GM18861 (cell line): ENCODE measurements around the gene BUD13.
A peak's percentile ranks its signal among the peaks of the same experiment; 100 is the strongest.
"Not testable (repeated sequence)": the region's sequence is repeated elsewhere in the genome, so short reads cannot be mapped to it uniquely, and the experiment has no call there.

Experiments
- ATAC-seq: cut with Tn5 transposase; IDR thresholded peaks from one replicate; pipeline ENCODE4 v1.9.1; 2021; ENCODE audit not compliant: unreplicated experiment

The BUD13 gene, protein sequence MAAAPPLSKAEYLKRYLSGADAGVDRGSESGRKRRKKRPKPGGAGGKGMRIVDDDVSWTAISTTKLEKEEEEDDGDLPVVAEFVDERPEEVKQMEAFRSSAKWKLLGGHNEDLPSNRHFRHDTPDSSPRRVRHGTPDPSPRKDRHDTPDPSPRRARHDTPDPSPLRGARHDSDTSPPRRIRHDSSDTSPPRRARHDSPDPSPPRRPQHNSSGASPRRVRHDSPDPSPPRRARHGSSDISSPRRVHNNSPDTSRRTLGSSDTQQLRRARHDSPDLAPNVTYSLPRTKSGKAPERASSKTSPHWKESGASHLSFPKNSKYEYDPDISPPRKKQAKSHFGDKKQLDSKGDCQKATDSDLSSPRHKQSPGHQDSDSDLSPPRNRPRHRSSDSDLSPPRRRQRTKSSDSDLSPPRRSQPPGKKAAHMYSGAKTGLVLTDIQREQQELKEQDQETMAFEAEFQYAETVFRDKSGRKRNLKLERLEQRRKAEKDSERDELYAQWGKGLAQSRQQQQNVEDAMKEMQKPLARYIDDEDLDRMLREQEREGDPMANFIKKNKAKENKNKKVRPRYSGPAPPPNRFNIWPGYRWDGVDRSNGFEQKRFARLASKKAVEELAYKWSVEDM

DNA sequence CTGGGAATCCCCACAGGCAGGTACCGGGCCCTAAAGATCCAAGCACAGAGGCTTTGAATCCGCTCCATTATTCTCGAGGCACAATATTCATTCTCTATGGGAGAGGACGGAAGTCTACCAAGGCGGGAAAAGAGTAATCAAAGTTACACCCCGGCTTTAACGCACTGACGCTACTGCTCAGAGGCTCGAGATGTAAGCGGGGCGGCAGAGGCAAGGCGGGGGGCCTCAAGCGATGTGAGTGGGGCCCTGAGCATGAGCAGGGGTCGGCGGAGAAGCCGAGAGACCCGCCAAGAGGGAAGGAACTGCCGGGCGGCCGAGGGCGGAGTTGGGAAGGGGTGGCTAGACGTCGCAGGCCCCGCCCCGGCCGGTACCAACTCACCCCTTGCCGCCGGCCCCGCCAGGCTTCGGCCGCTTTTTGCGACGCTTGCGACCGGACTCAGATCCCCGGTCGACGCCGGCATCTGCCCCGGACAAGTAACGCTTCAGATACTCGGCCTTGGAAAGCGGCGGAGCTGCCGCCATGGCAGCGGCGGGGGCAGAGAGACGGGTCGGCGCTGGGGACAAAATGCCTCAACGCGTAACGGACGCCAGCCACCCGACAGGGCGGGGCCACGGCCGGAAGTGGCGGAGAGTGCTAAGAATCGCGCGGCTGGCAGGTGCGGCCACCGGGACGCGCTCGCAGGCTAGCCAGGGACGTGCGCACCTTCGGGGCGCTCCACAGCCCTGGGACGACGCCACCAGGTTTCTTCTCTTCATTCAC lies at the start of gene BUD13:
BUD13 (minus strand) TSS at position 545 of the 760 bp plus-strand sequence; CDS start at position 522, 23 bp downstream.
- peak; percentile 65 for ATAC-seq

DNA sequence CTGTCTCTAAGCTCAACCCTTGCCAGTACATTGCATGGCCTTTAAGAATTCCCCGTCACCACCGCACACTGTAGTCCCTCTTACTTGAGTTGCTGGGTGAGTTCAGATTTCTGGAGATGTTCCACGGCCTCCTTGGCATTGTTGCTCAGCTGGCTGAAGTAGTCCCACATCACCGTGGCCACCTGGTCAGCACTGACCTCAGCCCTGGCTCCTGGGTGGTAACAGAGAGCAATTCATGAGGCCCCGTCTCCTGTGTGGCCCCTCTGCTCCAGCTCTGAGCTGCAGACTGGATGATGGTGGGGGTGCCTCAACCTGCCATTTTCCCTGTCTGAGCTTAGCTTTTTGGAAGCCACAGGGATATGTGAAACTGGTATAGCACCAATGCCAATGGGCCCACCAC lies 49.8 kb upstream of the BUD13 start:
- no peak for ATAC-seq

DNA sequence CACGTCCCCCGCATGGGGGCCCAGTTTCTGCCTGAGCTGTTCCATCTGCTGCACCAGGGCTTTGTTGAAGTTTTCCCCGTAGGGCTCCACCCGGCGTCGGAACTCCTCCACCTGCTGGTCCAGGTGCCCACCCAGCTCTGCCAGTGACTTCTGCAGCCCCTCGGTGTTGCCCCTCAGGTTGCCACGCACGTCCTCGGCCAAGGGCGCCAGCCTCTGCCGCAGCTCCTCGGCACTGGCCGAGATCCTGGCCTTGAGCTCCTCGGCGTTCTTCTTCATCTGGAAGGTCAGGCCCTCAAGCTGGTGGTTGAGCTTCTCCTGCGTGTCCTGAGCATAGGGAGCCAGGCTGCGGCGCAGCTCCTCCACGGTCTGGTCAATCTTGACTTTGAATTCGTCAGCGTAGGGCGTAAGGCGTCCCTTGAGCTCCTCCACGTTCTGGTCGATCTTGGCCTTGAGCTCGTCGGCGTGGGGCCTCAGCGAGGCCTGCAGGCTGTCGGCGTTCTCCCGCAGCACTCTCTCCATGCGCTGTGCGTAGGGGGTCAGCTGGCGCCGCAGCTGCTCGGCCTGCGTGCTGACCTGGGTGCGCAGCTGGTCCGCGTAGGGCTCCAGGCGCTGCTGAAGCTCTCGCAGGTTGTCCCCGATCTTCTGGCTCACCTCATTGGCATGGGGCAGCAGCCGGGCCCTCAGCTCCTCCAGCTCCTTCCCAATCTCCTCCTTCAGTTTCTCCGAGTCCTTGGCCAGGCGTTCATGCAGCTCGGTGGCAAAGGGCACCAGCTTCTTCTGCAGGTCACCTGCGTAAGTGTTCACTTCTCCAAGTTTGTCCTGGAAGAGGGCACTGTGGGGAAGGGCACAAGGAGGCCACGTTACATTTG lies 48.5 kb upstream of the BUD13 start:
- ATAC-seq = no peak

DNA sequence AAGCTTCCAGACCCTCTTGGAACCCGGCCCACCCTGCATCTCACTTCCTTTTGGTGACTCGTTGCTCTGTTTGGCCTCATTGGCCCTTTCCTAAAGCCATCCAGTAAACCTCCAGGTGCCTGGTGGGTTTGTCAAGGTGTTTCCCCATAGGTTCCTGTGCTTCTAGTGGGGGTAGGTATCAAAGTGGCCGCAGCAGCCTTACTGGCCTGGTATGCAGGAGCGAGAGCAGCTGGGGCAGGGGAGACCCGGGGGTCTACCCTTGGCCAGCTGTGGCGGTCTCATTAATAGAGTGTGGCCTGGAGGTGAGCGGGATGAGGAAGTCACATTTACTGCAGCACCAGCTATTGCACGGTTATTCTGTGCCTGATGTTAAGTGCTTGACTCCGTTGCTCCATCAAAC lies 46.3 kb upstream of the BUD13 start:
- no peak for ATAC-seq

DNA sequence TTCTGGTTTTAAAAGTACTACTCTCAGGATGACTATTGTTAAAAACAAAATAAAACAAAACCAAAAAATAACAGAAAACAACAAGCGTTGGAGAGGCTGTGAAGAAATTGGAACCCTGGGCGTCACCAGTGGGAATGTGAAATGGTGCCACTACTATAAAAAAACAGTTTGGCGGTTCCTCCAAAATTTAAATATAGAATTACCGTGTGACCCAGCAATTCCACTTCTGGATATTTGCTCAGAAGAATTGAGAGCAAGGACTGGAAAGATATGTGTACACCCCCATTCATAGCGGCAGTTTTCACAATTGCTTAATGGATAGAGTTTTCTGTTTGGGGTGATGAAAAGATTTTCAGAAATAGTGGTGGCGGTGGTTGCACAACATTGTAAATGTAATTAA lies 41.7 kb upstream of the BUD13 start:
- no peak for ATAC-seq

DNA sequence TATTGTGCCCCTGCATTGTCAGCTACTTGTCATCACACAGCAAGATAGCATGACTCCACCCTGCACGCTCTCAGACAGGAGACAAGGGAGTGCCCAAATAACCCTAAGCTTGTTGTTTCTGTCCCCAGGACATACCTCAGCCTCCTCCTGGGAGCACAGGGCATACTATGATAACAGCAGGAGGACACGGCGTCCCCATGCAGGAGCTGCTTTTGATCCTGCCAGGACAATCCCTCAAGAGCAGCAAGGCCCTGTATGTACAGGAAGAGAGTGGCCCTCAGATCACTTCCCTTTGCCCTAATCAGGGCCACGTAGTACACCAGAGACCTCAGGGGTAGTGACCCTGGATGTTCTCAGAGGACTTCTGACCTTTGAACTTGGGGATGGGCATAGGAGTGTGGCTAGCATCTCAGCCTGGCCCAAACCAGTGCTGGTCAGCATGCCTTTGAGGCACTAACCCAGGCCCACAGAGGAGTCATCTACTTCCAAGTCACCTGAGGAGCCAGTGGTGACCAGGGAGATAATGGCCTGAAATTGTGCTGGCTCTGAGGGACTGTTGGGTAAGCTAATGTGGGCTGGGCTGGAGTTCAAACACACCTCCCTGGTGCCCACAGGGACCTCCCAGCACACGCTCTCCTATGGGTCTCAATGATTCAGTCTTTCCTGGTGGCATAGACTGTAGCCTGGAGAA lies 41.1 kb upstream of the BUD13 start:
- ATAC-seq = no peak

DNA sequence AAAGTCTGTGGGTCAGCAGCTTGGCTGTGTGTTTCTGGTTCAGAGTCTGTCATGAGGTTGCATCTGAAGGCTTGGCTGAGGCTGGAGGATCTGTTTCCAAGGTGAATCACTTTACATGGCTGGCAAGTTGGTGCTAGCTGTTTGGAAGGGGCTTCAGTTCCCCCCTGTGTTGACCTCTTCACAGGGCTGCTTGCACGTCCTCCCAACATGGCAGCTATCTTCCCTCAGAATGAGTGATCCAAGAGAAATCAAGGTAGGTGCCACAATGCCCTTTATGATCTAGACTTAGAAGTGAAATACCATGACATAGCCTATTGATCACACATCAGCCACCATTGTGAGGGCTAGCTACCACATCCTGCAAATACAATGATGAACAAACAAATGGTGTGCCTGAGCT lies 40.4 kb upstream of the BUD13 start:
- no peak for ATAC-seq

DNA sequence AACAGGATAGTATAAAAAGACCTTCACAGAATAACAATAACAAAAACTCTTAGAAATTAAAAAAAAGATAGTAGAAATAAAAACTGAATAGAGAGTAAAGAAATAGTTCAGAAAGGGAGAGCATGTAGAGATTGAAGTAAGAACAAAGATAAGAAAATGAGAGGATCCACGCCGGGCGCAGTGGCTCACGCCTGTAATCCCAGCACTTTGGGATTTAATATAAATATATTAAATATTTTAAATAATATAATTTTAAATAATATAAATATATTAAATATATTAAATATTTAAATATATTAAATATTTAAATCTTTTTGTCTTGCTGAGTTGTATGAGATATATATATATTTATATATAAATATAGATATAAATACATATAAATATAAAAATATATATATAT lies 39.3 kb upstream of the BUD13 start:
- no peak for ATAC-seq

DNA sequence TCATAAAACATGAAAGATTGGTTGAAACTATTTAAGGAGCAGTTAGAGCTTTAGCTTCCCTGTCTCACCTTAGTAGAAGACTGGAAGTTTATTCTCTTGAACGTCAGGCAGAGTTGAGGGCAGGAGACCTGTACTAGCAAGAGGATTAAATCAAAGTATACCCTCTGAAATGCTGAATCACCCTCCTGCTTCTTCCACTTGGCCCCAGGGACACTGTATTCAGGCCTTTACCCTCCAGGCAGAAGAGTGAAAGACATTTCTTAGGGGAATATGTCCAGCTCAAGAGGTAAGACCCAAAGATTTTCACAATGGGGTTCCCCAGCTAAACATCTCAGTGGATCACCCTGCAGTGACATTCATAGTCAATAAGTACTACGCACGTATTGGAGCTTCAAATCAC lies 38.4 kb upstream of the BUD13 start:
- ATAC-seq = no peak

DNA sequence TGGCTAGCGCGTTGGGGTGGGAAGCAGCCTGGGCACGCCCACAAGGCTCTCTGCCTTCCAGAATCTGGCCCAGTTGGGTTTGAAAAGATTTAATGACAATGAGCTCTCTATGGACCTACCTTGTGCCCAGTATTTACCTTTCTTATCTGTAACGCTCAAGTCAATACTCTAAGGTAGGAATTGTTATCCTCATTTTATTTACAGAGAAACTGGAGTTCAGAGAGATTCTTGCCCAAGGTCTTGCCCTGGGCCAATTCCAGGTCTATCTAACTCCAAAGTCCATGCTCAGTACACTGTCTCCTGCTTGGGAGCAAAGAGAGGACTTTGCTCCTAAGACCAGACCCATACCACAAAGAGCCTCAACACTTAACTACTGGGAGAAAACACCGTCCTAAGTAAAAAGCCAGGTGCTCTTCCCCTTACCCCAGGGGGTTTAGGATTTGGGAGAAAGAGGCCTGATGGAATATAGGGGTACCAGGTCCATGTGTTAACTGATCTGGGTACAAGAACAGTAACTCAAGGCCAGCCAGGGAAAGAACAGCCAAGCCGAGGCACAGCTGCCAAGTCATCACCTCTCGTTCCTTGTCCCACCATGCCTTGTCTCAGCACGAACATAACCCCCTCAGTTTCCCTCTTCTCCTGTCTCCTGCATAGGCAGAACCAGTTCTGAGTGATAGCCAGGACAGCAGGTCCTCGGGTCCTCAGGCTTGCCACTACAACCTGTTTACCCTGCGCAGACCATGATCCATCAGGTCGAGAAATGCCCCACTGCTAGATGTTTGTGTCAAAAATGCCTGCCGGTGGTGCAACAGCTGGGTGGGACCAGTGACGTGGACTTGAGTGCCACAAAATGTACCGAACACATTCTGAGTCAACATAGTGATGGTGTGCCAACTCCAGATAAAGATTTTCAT lies 35.7 kb upstream of the BUD13 start:
- no peak for ATAC-seq

DNA sequence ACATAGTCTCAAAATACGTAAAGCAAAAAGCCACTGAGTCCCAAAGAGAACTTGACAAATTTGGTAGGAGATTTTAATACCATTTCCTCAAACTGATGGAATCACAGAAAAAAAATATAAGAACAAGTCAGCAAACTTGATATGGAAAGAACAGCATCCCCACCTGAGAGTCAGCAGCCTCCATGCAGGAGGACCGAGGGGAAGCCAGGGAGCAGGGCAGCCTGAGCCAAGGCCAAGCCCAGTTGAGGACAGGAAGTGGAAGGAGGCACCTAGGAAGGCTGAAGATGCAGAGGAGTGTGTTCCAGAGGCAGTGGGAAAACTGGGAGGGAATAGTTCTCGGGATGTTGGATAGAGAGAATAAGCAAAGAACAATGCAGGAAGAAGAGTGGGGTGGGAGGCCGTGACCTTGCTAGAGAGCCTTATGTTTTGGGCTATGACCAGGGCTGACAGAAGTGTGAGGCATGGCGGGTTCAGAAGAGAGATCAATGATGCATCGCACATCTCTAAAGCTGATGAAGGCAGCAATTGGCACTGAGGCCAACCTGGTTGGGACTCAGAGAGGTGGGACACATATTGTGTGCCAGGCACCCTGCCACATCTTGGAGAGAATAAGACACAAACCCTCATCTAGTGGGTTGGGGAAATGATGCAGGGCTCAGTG lies 34.9 kb upstream of the BUD13 start:
- ATAC-seq = no peak

DNA sequence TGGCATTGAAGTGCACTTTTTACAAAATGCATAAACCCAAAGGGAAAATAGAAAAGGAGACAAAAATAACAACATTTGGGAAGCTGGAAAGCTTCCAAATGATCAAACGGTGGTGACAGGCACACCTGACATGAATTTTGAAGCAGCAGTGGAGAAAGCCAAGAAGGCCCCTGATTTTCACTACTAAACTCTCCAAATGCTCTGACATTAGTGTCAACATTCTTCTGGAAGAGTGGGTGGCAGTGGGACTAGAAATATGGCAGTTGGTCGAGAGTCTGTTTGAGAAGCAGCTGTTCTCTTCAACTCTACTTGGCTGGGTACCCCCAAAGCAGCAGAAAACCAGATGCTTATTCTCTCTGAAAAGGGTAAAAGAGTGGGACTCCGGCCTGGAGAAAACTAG lies 31.2 kb upstream of the BUD13 start:
- no peak for ATAC-seq

DNA sequence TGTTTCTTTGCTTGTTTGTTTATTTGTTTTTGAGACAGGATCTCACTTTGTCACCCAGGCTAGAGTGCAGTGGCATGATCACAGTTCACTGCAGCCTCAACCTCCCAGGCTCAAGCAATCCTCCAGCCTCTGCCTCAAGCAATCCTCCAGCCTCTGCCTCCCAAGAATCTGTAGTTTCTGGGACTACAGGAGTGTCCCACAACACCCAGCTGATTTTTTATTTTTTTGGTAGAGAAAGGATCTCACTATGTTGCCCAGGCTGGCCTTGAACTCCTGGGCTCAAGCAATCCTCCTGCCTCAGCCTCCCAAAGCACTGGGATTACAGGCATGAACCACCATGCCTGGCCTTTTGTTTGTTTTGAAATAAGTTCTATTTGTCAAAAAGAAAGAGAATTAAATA lies 28.9 kb upstream of the BUD13 start:
- not testable (repeated sequence) for ATAC-seq

DNA sequence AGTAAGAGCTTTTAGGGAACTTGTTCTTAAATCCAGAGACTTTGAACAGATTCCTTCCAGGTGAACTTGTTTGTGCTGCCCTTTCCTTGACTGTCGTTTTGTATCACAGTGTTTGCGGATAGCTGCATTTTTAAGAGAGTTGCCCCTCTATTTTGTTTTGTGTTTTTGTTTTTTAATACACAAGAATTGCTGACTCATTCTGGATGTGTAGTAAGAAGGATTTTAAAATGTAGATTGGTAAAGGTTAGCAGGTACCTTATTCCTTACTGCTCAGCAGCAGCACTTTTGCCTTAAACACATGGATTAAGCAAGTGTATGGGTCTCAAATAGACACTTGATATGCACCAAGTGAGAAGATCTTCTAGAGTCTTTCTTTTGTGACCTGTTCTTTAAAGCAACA lies 27.8 kb upstream of the BUD13 start:
- no peak for ATAC-seq

DNA sequence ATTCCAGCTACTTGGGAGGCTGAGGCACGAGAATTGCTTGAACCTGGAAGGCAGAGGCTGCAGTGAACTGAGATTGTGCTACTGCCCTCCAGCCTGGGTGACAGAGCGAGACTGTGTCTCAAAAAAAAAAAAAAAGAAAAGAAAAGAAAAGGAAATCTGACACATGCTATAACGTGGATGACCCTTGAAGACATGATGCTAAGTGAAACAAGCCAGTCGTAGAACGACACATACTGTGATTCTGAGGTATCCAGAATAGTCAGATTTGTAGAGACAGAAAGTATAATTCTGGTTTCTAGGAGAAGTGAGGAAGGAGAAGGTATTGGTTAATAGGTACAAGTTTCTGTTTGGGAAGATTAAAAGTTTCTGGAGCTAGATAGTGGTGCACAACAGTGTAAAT lies 25.6 kb upstream of the BUD13 start:
- no peak for ATAC-seq

DNA sequence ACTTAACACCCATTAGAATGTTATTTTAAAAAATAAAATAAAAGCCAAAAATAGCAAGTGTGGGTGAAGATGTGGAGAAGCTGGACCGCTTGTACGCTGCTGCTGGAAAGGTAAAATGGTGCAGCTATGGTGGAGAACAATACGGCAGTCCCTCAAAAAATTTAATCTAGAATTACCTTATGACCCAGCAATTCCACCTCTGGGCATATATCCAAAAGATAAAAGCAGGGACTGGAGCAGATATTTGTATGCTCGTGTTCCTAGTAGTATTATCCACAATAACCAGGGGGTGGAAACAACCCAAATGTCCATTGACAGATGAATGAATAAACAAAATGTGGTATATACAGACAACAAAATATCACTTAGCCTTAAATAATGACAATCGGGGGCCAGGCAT lies 25.0 kb upstream of the BUD13 start:
- no peak for ATAC-seq

DNA sequence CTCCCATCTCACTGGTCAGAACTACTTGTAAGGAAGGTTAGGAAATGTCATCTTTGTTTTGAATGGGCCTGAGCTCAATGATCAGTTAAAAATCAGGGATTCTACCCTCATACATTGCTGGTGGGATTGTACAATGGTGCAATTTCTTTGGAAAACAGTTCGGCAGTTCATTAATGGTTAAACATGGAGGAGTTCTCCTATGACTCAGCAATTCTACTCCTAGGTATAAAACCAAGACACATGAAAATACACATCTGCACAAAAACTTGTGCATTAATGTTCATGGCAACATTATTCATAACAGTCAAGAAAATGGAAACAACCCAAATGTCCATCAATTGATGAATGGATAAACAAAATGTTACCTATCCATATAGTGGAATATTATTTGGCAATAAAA lies 23.8 kb upstream of the BUD13 start:
- ATAC-seq = no peak

DNA sequence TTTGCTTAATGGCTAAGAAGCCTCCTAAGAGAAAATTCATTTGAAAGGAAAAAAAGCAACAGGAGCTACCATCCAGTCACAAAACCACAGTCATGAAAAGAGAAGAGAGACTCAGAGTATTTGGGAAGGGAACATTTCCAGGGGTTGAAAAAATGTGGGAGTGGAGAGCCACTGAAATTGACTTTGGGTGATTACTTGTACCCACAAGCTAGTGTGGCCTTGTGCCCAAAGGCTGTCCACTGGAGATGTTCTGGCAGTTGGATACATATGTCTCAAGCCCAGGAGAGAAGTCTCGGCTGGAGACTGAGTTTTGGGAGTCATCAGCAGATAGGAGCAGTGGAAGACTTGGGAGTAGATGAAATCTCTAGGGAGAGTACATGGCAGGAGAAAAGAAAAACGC lies 22.1 kb upstream of the BUD13 start:
- ATAC-seq = no peak

DNA sequence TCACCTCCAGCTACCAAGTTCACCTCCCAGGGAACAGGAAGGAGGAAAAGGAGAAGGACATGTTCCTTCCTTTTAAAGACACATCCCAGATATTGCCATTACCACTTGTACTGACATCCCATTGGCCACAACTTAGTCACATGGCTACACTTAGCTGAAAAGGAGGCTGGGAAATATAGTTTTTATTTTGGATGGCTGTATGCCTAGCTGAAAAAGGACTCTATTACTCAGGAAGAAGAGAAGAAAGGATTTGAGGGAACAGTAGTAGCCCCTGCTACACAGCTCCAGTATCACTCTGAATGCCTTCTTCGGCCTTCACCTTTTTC lies 20.9 kb upstream of the BUD13 start:
- no peak for ATAC-seq
